Rectal smooth muscle tissue (tissue), 1 donor: ENCODE results near the gene POU6F2.

Experiments used
- H3K27ac ChIP-seq: one replicate; pipeline ENCODE4 v1.7.0; 2013; ENCODE audit warnings: low read depth, low read length, inconsistent platforms
- H3K27me3 ChIP-seq: one replicate; pipeline ENCODE4 v1.7.0; 2013; ENCODE audit warnings: low read length; ENCODE audit not compliant: control insufficient read depth, insufficient read depth
- H3K36me3 ChIP-seq: one replicate; pipeline ENCODE4 v1.7.0; 2013; ENCODE audit warnings: low read length; ENCODE audit not compliant: control insufficient read depth, insufficient read depth
- H3K4me1 ChIP-seq: one replicate; pipeline ENCODE4 v1.7.0; 2013; ENCODE audit warnings: low read length; ENCODE audit not compliant: control insufficient read depth, insufficient read depth
- H3K4me3 ChIP-seq: one replicate; pipeline ENCODE4 v1.7.0; 2013; ENCODE audit warnings: low read length
- H3K9ac ChIP-seq: one replicate; pipeline ENCODE4 v1.7.0; 2013; ENCODE audit warnings: low read length

POU6F2 gene

DNA sequence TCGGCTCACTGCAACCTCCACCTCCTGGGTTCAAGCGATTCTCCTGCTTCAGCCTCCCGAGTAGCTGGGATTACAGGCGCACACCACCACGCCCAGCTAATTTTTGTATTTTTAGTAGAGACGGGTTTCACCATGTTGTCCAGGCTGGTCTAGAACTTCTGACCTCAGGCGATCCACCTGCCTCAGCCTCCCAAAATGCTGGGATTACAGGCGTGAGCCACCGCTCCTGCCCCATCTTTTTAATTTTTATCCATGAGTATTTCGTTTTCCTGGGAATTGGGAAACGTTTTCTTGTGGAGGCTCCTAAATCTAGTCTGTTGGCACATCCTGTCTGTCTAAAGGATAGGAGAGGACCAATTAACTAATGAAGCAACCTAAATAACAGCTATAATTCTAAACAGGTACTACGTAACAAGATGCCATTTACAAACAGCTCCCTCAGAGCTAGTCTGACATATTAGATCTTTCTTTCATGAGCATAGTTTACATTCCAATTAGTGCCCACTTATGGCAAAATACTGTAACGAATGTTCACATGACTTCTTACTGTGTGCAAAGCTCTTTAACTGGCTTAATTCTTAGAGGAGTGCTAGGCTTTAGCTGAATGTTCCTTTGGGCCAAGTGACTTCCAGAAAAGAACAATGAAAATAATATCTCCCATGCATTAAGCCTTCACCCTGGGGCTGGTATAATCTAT, 437.5 kb downstream of the POU6F2 start:
- Histone ChIP-seq H3K27ac (no peak overlapping the region), H3K9ac (no peak overlapping the region), H3K27me3 (peaks cover 3% of the 10 kb centered on the region), H3K4me3 (no peak overlapping the region), H3K4me1 (no peaks in the 10 kb centered on the region), H3K36me3 (no peaks in the 10 kb centered on the region)

DNA sequence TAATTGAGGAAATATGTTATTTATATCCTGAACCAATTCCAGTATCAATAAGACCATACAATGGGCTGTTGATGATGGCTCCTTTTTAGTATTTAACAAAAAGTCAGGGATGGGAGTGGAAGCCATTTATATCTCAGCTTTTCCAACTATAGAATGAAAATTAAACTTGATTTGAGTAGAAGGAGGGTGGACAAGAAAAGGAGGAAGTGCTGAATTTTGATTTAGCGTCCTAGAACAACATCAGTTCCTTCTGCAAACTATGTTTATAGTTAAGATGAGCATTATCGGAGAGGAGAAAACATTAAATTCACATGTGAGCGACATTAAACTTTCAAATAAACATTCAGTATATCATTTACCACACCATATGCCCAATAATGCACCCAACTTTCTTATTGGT, 439.2 kb downstream of the POU6F2 start:
- no peak overlapping the region for H3K9ac ChIP-seq
- H3K4me1 ChIP-seq = no peaks in the 10 kb centered on the region
- no peak overlapping the region for H3K4me3 ChIP-seq
- H3K27me3 ChIP-seq = peaks cover 3% of the 10 kb centered on the region
- no peaks in the 10 kb centered on the region for H3K36me3 ChIP-seq
- H3K27ac ChIP-seq = no peak overlapping the region

DNA sequence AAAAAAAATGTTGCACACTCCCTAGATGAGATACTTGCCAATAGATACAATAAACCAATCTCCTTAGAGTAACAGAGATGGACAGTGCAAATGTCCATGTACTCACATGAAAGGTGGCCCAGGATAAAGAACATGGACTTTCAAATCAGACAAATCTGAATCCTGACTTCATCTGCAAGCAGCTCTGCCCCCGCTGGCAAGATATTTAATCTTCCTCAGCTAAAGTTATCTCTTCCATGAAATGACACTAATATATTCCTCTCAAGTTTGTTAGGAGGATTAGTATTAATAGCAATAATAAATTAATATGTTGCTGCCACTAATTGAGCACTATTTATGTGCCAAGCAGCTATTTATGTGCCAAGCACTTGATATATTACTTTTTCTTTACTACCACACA, 439.9 kb downstream of the POU6F2 start:
- Histone ChIP-seq H3K4me1 (no peaks in the 10 kb centered on the region), H3K27ac (no peak overlapping the region), H3K9ac (no peak overlapping the region), H3K36me3 (no peaks in the 10 kb centered on the region), H3K27me3 (peaks cover 3% of the 10 kb centered on the region), H3K4me3 (no peak overlapping the region)

DNA sequence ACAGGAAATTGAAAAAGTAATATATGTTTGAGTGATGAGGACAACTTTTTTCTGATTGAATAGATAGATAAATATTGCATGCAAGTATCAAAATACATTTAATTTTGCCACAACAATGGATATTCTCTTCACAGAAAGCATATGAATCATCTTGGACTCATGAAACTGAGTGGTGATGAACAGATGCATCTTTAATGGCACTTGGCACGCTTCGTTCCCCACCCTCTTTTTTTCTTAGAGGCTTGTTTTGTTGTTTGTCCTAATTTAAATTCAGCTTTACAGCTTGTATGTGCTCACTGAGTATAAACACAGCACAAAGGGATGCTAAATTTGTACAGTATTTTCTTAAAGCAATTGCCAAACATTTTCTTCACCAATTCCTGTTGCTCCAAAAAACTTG, 443.5 kb downstream of the POU6F2 start:
- no peaks in the 10 kb centered on the region for H3K36me3 ChIP-seq
- H3K4me3 ChIP-seq = no peak overlapping the region
- no peak overlapping the region for H3K27ac ChIP-seq
- H3K27me3 ChIP-seq = no peaks in the 10 kb centered on the region
- no peaks in the 10 kb centered on the region for H3K4me1 ChIP-seq
- H3K9ac ChIP-seq = no peak overlapping the region

DNA sequence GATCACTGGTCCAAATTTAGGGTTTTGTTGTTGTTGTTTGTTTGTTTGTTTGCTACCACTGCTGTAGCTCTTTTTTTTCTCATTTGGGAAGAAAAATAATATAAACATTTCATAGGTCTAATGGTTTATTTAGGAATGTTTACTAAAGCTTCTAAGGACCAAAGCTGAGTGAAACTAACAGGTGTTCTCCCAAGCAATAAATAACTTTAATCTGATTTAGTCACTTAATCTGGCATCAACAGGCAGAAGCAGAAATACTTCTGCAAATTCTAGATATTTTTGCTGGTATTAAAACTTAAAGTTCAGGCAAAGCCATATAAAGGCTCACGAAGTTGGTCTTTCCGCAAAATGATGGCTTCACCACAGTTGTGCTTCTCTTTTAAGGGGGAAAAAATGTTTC, 444.0 kb downstream of the POU6F2 start:
- no peak overlapping the region for H3K9ac ChIP-seq
- H3K27me3 ChIP-seq = no peaks in the 10 kb centered on the region
- H3K4me1 ChIP-seq = no peaks in the 10 kb centered on the region
- no peaks in the 10 kb centered on the region for H3K36me3 ChIP-seq
- H3K27ac ChIP-seq = no peak overlapping the region
- H3K4me3 ChIP-seq = no peak overlapping the region

DNA sequence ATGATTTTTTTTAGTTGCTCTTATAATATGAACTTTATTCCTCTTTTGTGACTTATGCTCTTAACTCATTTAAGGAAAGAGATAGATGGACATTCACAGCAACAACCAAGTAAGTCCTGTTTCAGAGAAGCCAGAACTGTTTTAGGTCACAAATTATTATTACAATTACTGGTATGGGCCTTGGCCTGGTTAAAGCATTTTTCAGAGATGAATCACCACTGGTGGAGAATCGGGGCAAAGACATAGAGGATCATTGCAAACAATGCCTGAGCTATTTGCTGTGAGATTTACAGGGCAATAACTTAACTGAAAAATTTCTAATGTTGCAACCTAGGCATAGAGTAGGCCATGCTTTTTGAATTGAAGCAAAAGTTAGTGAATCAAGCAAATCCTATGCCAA, 450.5 kb downstream of the POU6F2 start:
- Histone ChIP-seq H3K27me3 (no peaks in the 10 kb centered on the region), H3K4me3 (no peak overlapping the region), H3K9ac (no peak overlapping the region), H3K4me1 (no peaks in the 10 kb centered on the region), H3K36me3 (no peaks in the 10 kb centered on the region), H3K27ac (no peak overlapping the region)

DNA sequence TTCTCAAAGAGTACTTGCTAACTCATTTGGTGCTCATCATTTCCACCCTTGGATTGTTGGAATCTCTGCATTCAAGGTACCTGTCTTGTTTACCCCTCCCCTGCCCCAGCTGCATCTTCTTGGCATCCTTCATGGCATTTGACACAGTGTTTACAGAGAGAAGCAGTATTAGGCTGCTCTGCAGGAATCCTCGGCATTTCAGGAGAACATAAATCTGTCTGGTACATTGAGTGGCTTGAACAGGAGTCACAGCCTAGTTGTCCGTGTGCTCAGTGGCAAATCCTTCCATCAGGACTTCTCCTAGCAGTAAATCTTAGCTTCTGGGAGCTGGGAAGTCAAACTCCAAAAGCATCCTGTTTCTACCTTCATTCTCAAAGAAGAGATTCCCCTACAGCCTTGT, 451.7 kb downstream of the POU6F2 start:
- no peak overlapping the region for H3K9ac ChIP-seq
- H3K36me3 ChIP-seq = no peaks in the 10 kb centered on the region
- H3K4me1 ChIP-seq = no peaks in the 10 kb centered on the region
- no peak overlapping the region for H3K4me3 ChIP-seq
- no peak overlapping the region for H3K27ac ChIP-seq
- H3K27me3 ChIP-seq = no peaks in the 10 kb centered on the region

DNA sequence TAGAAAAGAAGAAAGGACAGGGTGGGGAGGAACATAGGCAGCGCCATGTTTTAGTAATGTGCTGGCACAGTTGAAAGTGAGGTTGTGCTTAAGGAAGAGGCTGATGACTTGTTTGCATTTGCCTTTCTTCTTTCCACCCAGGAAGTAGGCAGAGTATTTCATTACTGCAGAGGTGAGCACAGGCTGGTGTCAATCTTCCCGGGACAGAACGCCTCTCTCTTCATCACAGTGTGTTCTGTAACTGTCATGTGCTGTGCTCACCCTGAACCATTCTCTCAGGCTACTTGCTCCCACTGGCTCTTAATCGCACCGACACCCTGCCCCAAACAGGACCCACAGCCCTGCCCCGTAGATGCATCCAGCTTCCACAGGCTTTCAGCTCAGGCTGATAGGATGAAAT, 452.7 kb downstream of the POU6F2 start:
- Histone ChIP-seq H3K9ac (no peak overlapping the region), H3K36me3 (no peaks in the 10 kb centered on the region), H3K27me3 (no peaks in the 10 kb centered on the region), H3K27ac (no peak overlapping the region), H3K4me1 (no peaks in the 10 kb centered on the region), H3K4me3 (no peak overlapping the region)

DNA sequence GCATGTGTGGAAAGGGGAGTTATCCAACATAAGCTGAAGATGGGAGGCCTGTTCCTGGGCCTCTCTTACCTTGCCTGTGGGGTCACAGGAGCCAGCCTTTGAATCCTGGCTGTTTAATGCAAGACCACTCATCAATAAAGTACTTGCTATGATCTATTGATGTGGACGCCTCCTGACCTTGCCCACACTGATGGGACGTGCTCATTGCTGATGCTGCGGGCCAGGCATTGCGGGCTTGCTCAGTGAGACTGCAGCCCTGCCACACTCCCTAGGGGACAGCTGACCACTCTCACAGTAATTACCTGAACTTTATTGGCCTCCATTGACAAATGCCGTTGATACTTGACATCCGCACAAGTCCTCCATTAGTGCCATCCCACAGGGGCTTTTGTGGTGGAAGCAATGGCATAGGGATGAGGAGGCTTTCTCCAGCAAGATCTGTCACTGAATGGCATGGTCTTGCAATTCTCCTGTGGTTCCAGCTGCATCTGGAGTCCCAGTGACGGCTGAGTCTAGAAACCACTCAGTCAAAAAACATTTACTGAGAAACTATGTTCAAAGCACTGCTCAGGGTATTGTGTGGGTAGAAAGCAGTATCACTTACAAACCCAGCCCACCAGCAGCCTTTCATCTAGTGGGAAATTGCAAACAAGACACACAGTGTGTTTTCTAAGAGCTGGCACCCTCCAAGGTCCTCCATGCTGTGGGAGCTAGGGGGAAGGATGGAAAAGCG, 453.4 kb downstream of the POU6F2 start:
- H3K9ac ChIP-seq = no peak overlapping the region
- no peak overlapping the region for H3K27ac ChIP-seq
- H3K4me3 ChIP-seq = no peak overlapping the region
- no peaks in the 10 kb centered on the region for H3K4me1 ChIP-seq
- H3K36me3 ChIP-seq = no peaks in the 10 kb centered on the region
- no peaks in the 10 kb centered on the region for H3K27me3 ChIP-seq

DNA sequence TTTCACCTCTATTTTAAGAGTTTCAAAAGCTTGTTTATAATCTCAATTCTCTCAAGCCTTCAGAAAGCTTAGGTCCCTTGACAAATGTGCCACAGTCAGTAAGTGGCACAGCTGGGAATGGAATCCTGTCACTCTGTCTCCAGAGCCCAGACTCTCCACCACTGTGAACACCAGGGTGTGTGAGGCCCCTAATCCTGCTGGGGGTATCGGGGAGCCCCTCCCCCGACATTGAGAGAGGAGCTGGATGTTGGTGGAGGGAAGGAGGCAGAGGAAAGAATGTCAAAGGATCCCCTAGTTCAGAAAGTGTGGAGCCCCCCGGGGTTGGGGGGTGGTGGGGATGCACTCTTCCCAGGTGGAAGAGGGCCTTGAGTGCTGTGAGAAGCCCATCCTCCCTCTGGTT, 454.7 kb downstream of the POU6F2 start:
- no peaks in the 10 kb centered on the region for H3K27me3 ChIP-seq
- no peaks in the 10 kb centered on the region for H3K4me1 ChIP-seq
- no peak overlapping the region for H3K4me3 ChIP-seq
- no peak overlapping the region for H3K9ac ChIP-seq
- no peak overlapping the region for H3K27ac ChIP-seq
- H3K36me3 ChIP-seq = no peaks in the 10 kb centered on the region

DNA sequence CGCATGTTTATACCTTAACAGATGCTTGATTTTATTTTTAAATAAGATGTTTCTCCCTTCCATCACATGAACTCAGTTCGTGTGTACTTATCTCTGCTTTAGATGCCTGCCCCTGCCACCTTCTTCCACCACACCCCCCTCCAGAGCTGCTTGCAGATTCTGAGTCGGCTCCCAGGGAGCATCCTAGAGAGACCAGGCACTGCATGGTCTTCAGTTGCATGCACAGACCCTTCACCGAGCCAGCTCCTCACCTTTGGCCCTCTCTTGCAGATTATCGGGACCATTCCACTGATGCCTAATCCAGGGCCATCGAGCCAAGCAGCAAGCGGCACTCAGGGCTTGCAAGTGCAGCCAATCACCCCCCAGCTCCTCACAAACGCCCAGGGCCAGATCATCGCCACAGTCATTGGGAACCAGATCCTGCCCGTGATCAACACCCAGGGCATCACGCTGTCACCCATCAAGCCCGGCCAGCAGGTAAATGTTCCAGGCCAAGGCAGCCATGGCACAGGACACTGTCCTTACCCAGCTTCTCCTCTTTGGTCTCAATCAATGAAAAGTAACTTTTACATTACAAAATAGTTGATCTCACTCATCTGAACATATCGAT, 455.2 kb downstream of the POU6F2 start:
- Histone ChIP-seq H3K27ac (no peak overlapping the region), H3K27me3 (no peaks in the 10 kb centered on the region), H3K9ac (no peak overlapping the region), H3K4me1 (no peaks in the 10 kb centered on the region), H3K4me3 (no peak overlapping the region), H3K36me3 (no peaks in the 10 kb centered on the region)

DNA sequence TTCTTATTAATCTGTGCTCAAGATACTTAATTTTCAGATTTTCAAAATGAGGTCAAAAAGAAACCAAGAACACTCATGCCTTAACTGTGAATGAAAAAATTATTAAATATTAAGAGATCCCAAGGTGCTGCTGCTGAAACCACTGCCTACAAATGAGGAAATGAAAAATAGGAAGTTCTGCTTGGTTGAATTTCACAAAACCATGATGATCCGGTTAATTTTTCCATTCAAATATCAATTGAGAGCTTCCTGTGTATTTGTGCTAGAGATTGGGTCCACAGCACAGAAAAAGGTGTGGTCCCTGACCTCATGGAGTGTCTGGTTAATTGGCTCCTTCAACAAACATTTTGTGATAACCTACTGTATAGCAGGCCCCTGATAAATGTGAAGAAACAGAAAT, 455.8 kb downstream of the POU6F2 start:
- H3K27ac ChIP-seq = no peak overlapping the region
- no peak overlapping the region for H3K9ac ChIP-seq
- no peak overlapping the region for H3K4me3 ChIP-seq
- no peaks in the 10 kb centered on the region for H3K27me3 ChIP-seq
- H3K36me3 ChIP-seq = no peaks in the 10 kb centered on the region
- no peaks in the 10 kb centered on the region for H3K4me1 ChIP-seq

DNA sequence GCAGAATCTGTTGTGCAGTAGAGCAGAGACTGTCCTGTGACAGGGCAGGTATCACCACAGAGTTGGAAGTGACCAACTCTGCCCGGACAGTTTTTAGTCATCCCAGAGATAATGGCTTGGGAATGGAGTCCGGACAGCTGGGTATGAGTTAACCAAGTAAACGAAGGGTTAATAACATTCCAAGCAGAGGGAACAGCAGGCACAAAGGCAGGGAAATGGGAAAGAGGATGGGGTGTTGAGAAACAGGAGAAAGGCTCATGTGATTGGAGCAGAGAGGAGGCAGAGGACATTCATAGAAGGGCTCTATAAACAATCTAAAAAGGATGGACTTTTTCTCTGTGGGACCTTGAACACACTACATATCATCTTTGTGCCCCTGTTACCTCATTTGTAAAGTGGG, 456.3 kb downstream of the POU6F2 start:
- no peak overlapping the region for H3K4me3 ChIP-seq
- H3K4me1 ChIP-seq = no peaks in the 10 kb centered on the region
- H3K27ac ChIP-seq = no peak overlapping the region
- H3K9ac ChIP-seq = no peak overlapping the region
- no peaks in the 10 kb centered on the region for H3K27me3 ChIP-seq
- H3K36me3 ChIP-seq = no peaks in the 10 kb centered on the region
